ENCODE measurements around the gene RAP1GDS1. TPM values are rescaled to one million over a fixed set of nuclear protein-coding genes. Genes with fewer than 3 reads are reported as not detected.

RAP1GDS1 gene
- total RNA-seq, 1 experiment from 2014 or later: 40.8 TPM

GRCh38 chr4:98467627-98468072 lies 206.5 kb downstream of the RAP1GDS1 start (continued):
- TF ChIP-seq YY1 (IDR thresholded peaks at IDR 0.05; ENCODE audit: extremely low read depth, insufficient replicate concordance, low read depth, low read length) (peak; percentile 48), SRF (IDR thresholded peaks at IDR 0.05; ENCODE audit: low read depth) (no peak), FOSL1 (IDR thresholded peaks at IDR 0.05; ENCODE audit: low read depth) (no peak), EZH2 (IDR thresholded peaks at IDR 0.05) (no peak)
- TF ChIP-seq, protein P1, sequence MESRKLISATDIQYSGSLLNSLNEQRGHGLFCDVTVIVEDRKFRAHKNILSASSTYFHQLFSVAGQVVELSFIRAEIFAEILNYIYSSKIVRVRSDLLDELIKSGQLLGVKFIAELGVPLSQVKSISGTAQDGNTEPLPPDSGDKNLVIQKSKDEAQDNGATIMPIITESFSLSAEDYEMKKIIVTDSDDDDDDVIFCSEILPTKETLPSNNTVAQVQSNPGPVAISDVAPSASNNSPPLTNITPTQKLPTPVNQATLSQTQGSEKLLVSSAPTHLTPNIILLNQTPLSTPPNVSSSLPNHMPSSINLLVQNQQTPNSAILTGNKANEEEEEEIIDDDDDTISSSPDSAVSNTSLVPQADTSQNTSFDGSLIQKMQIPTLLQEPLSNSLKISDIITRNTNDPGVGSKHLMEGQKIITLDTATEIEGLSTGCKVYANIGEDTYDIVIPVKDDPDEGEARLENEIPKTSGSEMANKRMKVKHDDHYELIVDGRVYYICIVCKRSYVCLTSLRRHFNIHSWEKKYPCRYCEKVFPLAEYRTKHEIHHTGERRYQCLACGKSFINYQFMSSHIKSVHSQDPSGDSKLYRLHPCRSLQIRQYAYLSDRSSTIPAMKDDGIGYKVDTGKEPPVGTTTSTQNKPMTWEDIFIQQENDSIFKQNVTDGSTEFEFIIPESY (IDR thresholded peaks at IDR 0.05; ENCODE audit: extremely low read depth, insufficient replicate concordance, low read length): no peak
- TF ChIP-seq, protein P2, sequence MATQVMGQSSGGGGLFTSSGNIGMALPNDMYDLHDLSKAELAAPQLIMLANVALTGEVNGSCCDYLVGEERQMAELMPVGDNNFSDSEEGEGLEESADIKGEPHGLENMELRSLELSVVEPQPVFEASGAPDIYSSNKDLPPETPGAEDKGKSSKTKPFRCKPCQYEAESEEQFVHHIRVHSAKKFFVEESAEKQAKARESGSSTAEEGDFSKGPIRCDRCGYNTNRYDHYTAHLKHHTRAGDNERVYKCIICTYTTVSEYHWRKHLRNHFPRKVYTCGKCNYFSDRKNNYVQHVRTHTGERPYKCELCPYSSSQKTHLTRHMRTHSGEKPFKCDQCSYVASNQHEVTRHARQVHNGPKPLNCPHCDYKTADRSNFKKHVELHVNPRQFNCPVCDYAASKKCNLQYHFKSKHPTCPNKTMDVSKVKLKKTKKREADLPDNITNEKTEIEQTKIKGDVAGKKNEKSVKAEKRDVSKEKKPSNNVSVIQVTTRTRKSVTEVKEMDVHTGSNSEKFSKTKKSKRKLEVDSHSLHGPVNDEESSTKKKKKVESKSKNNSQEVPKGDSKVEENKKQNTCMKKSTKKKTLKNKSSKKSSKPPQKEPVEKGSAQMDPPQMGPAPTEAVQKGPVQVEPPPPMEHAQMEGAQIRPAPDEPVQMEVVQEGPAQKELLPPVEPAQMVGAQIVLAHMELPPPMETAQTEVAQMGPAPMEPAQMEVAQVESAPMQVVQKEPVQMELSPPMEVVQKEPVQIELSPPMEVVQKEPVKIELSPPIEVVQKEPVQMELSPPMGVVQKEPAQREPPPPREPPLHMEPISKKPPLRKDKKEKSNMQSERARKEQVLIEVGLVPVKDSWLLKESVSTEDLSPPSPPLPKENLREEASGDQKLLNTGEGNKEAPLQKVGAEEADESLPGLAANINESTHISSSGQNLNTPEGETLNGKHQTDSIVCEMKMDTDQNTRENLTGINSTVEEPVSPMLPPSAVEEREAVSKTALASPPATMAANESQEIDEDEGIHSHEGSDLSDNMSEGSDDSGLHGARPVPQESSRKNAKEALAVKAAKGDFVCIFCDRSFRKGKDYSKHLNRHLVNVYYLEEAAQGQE (IDR thresholded peaks at IDR 0.05; ENCODE audit: low read depth): no peak

- BruUV-seq (replicated peaks): no TSS peak
- ChIA-PET POLR2A (no interaction called here), CTCF (interaction anchor here (1.0 to 1.4 kb wide), 4 partner anchors 8 to 587 kb away, joined by 3 to 4 read pairs (median 3); partner anchors contain the start of gene STPG2), RAD21 (ENCODE audit: low non-redundant PET in 1 of 2, low total read pairs in 2 of 2, uncharacterized antibody in 2 of 2, unreplicated experiment in 2 of 2) (interaction anchor here in 1 of 2 experiments (0.6 kb wide), 1 partner anchor 111 kb away, joined by 3 read pairs; no protein-coding TSS in a partner anchor)
- intact Hi-C loops (cut with micrococcal nuclease): loop anchor here (5.0 to 10.0 kb wide), 7 partner anchors 156 to 939 kb away; partner anchors contain the start of genes EIF4E and TSPAN5
- Histone ChIP-seq H3K9me2 (ENCODE audit: insufficient read depth) (no peaks in the 10 kb centered on the region), H3K79me2 (ENCODE audit: insufficient read depth, low read length) (no peaks in the 10 kb centered on the region), H3K9ac (ENCODE audit: low read length) (no peak overlapping the region), H2AFZ (ENCODE audit: low read depth, low read length, poor library complexity, severe bottlenecking) (no peak overlapping the region), H3K36me3 (ENCODE audit: control insufficient read depth in 1 of 2, insufficient read depth in 2 of 2, low read length in 2 of 2) (peaks cover 2 to 15% of the 10 kb centered on the region in 2 experiments; a peak in 2 of 4 replicates), H3K4me3 (replicated peaks in 1 of 2; ENCODE audit: low read depth in 1 of 2, low read length in 2 of 2) (no peak overlapping the region), H3K4me1 (ENCODE audit: control insufficient read depth in 1 of 2, insufficient read depth in 2 of 2, low read length in 2 of 2) (peaks cover 0 to 18% of the 10 kb centered on the region in 2 experiments; a peak in 2 of 4 replicates), H4K20me1 (ENCODE audit: insufficient read depth) (no peaks in the 10 kb centered on the region), H3K27me3 (ENCODE audit: insufficient read depth, low read length) (no peaks in the 10 kb centered on the region), H3K4me2 (ENCODE audit: low read length) (no peak overlapping the region), H3K9me3 (ENCODE audit: control insufficient read depth in 1 of 2, insufficient read depth in 1 of 2, low read depth in 1 of 2, low read length in 2 of 2) (no peaks in the 10 kb centered on the region), H3K27ac (ENCODE audit: low read depth, low read length) (no peak overlapping the region)
- DNase-seq (ENCODE audit: low read depth, low spot score) (no peak), ATAC-seq (no peak)
- no peak for TF ChIP-seq TCF7L2 (IDR thresholded peaks at IDR 0.05; ENCODE audit: borderline replicate concordance, extremely low read depth, insufficient read depth, insufficient read length)
- no peak for TF ChIP-seq FOSL1 (IDR thresholded peaks at IDR 0.05; ENCODE audit: low read depth)
- TF ChIP-seq ZFX (IDR thresholded peaks at IDR 0.05): no peak
- no peak for TF ChIP-seq ELF1 (IDR thresholded peaks at IDR 0.05; ENCODE audit: borderline replicate concordance, low read depth)
- no peak for TF ChIP-seq YY1 (IDR thresholded peaks at IDR 0.05; ENCODE audit: extremely low read depth, insufficient replicate concordance, low read depth, low read length)
- TF ChIP-seq, protein P3, sequence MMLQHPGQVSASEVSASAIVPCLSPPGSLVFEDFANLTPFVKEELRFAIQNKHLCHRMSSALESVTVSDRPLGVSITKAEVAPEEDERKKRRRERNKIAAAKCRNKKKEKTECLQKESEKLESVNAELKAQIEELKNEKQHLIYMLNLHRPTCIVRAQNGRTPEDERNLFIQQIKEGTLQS (IDR thresholded peaks at IDR 0.05): no peak
- TF ChIP-seq, protein P1 (IDR thresholded peaks at IDR 0.05; ENCODE audit: extremely low read depth, insufficient replicate concordance, low read length): no peak
- TF ChIP-seq, protein P4, sequence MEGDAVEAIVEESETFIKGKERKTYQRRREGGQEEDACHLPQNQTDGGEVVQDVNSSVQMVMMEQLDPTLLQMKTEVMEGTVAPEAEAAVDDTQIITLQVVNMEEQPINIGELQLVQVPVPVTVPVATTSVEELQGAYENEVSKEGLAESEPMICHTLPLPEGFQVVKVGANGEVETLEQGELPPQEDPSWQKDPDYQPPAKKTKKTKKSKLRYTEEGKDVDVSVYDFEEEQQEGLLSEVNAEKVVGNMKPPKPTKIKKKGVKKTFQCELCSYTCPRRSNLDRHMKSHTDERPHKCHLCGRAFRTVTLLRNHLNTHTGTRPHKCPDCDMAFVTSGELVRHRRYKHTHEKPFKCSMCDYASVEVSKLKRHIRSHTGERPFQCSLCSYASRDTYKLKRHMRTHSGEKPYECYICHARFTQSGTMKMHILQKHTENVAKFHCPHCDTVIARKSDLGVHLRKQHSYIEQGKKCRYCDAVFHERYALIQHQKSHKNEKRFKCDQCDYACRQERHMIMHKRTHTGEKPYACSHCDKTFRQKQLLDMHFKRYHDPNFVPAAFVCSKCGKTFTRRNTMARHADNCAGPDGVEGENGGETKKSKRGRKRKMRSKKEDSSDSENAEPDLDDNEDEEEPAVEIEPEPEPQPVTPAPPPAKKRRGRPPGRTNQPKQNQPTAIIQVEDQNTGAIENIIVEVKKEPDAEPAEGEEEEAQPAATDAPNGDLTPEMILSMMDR (IDR thresholded peaks at IDR 0.05 in 2 of 3, conservative IDR thresholded peaks at IDR 0.05 in 1 of 3; ENCODE audit: borderline replicate concordance in 1 of 3, insufficient read depth in 1 of 3, low read depth in 2 of 3, low read length in 2 of 3): no peak
- TF ChIP-seq POLR2AphosphoS5 (IDR thresholded peaks at IDR 0.05; ENCODE audit: low read depth, low read length): no peak
- no peak for TF ChIP-seq SRF (IDR thresholded peaks at IDR 0.05; ENCODE audit: low read depth)
Measured at GRCh38 chr4:98468709-98469108, 207.5 kb downstream of the RAP1GDS1 start.
